ENCODE results near the gene TXLNG.
A peak's percentile ranks its signal among the peaks of the same experiment; 100 is the strongest.

TXLNG gene

DNA sequence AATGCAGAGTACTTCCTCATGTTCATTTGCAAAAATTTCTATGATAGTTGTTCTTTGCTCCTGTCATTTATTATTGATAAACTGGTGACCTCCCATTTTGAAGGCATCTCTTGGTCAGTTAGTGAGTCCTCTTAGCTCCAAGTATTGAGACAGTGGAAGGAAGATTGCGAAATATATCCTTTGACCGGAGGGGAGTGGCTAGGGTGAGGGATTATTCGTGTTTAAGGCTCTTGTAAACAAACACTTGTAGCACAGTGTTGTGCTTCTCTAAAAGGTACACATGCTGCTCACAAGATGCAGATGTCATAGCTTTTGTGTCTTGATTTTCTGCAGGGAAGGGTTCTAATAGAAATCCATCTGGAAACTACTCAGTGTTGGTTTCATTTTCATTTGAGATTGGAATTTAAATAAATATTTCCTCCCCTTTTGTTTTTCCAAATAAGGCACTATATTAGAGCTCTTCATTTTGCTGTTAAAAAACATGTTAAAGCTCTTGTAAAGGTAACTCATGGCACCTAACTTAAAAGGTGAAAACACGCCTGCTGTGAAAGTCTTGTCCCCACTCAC is 21.8 kb downstream of the TXLNG start:
- peak; percentile 83 for TF ChIP-seq SCRT2 (tag by site-specific recombination; IDR thresholded peaks at IDR 0.05)
- TF ChIP-seq ZNF133 (tag by site-specific recombination; IDR thresholded peaks at IDR 0.05), result no peak
- POLR2A ChIA-PET, result interaction anchor here (1.3 to 1.9 kb wide), 4 partner anchors 19 to 88 kb away, joined by 4 to 8 read pairs (median 6); partner anchors contain the start of genes RBBP7 and SYAP1
- CTCF ChIA-PET, result interaction anchor here (0.6 to 4.4 kb wide), 12 partner anchors 10 to 888 kb away, joined by 3 to 16 read pairs (median 4); no protein-coding TSS in a partner anchor

DNA sequence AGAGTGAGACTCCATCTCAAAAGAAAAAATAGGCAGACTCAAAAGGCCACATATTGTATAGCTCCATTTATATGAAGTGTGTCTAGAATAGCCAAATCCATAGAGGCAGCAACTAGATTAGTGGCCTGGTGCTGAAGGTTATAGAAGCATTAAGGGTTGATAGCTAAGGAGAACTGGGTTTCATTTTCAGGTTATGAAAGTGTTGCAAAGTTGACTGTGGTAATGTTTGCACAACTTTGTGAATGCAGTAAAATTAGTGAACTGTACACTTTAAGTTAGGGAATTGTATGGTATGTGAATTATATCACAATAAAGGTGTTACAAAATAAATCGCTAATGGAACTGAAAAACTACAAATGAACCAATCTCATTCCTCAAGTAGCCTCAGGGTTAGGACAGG is 28.3 kb downstream of the TXLNG start:
- ChIA-PET POLR2A (no interaction called here), CTCF (interaction anchor here (0.8 to 1.0 kb wide), 2 partner anchors 9 to 11 kb away, joined by 3 read pairs; no protein-coding TSS in a partner anchor)
- peaks cover 17 to 45% of the 10 kb centered on the region in 2 experiments for H3K36me3 ChIP-seq (ENCODE audit: control insufficient read depth in 2 of 2, insufficient read depth in 1 of 2, low read length in 2 of 2)
- no peaks in the 10 kb centered on the region for H3K9me3 ChIP-seq (ENCODE audit: control insufficient read depth, insufficient read depth, low read depth, low read length)
- TF ChIP-seq, protein P1, sequence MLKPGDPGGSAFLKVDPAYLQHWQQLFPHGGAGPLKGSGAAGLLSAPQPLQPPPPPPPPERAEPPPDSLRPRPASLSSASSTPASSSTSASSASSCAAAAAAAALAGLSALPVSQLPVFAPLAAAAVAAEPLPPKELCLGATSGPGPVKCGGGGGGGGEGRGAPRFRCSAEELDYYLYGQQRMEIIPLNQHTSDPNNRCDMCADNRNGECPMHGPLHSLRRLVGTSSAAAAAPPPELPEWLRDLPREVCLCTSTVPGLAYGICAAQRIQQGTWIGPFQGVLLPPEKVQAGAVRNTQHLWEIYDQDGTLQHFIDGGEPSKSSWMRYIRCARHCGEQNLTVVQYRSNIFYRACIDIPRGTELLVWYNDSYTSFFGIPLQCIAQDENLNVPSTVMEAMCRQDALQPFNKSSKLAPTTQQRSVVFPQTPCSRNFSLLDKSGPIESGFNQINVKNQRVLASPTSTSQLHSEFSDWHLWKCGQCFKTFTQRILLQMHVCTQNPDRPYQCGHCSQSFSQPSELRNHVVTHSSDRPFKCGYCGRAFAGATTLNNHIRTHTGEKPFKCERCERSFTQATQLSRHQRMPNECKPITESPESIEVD (tag by site-specific recombination; IDR thresholded peaks at IDR 0.05), result peak; percentile 29; the same call in 1 of the 2 replicates
- TF ChIP-seq, protein P2, sequence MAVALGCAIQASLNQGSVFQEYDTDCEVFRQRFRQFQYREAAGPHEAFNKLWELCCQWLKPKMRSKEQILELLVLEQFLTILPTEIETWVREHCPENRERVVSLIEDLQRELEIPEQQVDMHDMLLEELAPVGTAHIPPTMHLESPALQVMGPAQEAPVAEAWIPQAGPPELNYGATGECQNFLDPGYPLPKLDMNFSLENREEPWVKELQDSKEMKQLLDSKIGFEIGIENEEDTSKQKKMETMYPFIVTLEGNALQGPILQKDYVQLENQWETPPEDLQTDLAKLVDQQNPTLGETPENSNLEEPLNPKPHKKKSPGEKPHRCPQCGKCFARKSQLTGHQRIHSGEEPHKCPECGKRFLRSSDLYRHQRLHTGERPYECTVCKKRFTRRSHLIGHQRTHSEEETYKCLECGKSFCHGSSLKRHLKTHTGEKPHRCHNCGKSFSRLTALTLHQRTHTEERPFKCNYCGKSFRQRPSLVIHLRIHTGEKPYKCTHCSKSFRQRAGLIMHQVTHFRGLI (tag by site-specific recombination; IDR thresholded peaks at IDR 0.05), result no peak
- H3K4me1 ChIP-seq (ENCODE audit: control insufficient read depth, insufficient read depth, low read length), result no peaks in the 10 kb centered on the region
- no peak overlapping the region for H3K4me3 ChIP-seq (ENCODE audit: low read depth, low read length)
- no peak overlapping the region for H3K27ac ChIP-seq (ENCODE audit: extremely low read depth, low read depth, low read length)

More for the DNA sequence above, 21.8 kb downstream of the TXLNG start:
- H3K27ac ChIP-seq (ENCODE audit: extremely low read depth, low read depth, low read length), result no peak overlapping the region
- H3K4me3 ChIP-seq (ENCODE audit: low read depth, low read length), result no peak overlapping the region
- H3K4me1 ChIP-seq (ENCODE audit: control insufficient read depth, insufficient read depth, low read length), result peaks cover 9% of the 10 kb centered on the region
- H3K36me3 ChIP-seq (ENCODE audit: control insufficient read depth in 2 of 2, insufficient read depth in 1 of 2, low read length in 2 of 2), result peaks cover 5 to 29% of the 10 kb centered on the region in 2 experiments
- H3K9me3 ChIP-seq (ENCODE audit: control insufficient read depth, insufficient read depth, low read depth, low read length), result no peaks in the 10 kb centered on the region

DNA sequence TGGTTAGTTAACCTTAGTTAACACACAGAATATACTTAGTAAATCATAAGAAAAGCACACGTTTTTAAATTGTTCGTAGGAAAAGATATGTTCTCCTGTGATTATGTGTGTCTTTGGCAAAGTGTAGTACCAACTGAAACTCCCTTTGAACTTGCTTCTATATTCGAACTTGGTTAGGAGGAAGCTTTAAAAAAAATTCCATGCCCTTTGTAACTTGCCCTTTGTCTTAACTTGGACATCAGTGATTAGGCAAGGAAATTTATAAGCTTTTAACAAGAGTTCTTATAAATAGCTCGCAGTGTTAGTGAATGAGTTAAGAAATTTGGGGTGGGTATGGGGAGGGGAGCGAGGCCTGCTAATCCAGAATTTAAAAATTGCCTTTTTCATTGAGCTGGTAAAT is 33.4 kb downstream of the TXLNG start:
- Histone ChIP-seq H3K4me1 (ENCODE audit: control insufficient read depth, insufficient read depth, low read length) (no peaks in the 10 kb centered on the region), H3K27ac (ENCODE audit: extremely low read depth, low read depth, low read length) (no peak overlapping the region), H3K36me3 (ENCODE audit: control insufficient read depth in 2 of 2, insufficient read depth in 1 of 2, low read length in 2 of 2) (peaks cover 49 to 64% of the 10 kb centered on the region in 2 experiments), H3K4me3 (ENCODE audit: low read depth, low read length) (no peak overlapping the region), H3K9me3 (ENCODE audit: control insufficient read depth, insufficient read depth, low read depth, low read length) (no peaks in the 10 kb centered on the region)
- ChIA-PET POLR2A (interaction anchor here (1.1 kb wide), 1 partner anchor 10 kb away, joined by 3 read pairs; no protein-coding TSS in a partner anchor), CTCF (interaction anchor here (1.1 to 2.4 kb wide), 2 partner anchors 9 to 12 kb away, joined by 4 to 9 read pairs; no protein-coding TSS in a partner anchor)
- TF ChIP-seq SP2 (tag by site-specific recombination; IDR thresholded peaks at IDR 0.05) (no peak), BCL11A (tag by site-specific recombination; IDR thresholded peaks at IDR 0.05; ENCODE audit: low read depth) (no peak), KLF7 (tag by site-specific recombination; IDR thresholded peaks at IDR 0.05; ENCODE audit: borderline replicate concordance) (no peak), KLF8 (tag by site-specific recombination; IDR thresholded peaks at IDR 0.05) (no peak), ZNF596 (tag by site-specific recombination; IDR thresholded peaks at IDR 0.05) (no peak), ZNF830 (tag by site-specific recombination; IDR thresholded peaks at IDR 0.05; ENCODE audit: low read depth) (no peak), HOXC10 (CRISPR knock-in tag; IDR thresholded peaks at IDR 0.05) (no peak), HOXD13 (CRISPR knock-in tag; IDR thresholded peaks at IDR 0.05; ENCODE audit: borderline replicate concordance) (no peak), ZBTB48 (tag by site-specific recombination; IDR thresholded peaks at IDR 0.05) (no peak), KLF16 (tag by site-specific recombination; IDR thresholded peaks at IDR 0.05) (no peak)
- TF ChIP-seq, protein P3, sequence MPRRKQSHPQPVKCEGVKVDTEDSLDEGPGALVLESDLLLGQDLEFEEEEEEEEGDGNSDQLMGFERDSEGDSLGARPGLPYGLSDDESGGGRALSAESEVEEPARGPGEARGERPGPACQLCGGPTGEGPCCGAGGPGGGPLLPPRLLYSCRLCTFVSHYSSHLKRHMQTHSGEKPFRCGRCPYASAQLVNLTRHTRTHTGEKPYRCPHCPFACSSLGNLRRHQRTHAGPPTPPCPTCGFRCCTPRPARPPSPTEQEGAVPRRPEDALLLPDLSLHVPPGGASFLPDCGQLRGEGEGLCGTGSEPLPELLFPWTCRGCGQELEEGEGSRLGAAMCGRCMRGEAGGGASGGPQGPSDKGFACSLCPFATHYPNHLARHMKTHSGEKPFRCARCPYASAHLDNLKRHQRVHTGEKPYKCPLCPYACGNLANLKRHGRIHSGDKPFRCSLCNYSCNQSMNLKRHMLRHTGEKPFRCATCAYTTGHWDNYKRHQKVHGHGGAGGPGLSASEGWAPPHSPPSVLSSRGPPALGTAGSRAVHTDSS (tag by site-specific recombination; IDR thresholded peaks at IDR 0.05), result no peak
- TF ChIP-seq, protein P4, sequence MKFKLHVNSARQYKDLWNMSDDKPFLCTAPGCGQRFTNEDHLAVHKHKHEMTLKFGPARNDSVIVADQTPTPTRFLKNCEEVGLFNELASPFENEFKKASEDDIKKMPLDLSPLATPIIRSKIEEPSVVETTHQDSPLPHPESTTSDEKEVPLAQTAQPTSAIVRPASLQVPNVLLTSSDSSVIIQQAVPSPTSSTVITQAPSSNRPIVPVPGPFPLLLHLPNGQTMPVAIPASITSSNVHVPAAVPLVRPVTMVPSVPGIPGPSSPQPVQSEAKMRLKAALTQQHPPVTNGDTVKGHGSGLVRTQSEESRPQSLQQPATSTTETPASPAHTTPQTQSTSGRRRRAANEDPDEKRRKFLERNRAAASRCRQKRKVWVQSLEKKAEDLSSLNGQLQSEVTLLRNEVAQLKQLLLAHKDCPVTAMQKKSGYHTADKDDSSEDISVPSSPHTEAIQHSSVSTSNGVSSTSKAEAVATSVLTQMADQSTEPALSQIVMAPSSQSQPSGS (tag by site-specific recombination; IDR thresholded peaks at IDR 0.05; ENCODE audit: low read depth), result no peak
- TF ChIP-seq, protein P5, sequence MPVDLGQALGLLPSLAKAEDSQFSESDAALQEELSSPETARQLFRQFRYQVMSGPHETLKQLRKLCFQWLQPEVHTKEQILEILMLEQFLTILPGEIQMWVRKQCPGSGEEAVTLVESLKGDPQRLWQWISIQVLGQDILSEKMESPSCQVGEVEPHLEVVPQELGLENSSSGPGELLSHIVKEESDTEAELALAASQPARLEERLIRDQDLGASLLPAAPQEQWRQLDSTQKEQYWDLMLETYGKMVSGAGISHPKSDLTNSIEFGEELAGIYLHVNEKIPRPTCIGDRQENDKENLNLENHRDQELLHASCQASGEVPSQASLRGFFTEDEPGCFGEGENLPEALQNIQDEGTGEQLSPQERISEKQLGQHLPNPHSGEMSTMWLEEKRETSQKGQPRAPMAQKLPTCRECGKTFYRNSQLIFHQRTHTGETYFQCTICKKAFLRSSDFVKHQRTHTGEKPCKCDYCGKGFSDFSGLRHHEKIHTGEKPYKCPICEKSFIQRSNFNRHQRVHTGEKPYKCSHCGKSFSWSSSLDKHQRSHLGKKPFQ (tag by site-specific recombination; IDR thresholded peaks at IDR 0.05), result no peak
- TF ChIP-seq, protein P6, sequence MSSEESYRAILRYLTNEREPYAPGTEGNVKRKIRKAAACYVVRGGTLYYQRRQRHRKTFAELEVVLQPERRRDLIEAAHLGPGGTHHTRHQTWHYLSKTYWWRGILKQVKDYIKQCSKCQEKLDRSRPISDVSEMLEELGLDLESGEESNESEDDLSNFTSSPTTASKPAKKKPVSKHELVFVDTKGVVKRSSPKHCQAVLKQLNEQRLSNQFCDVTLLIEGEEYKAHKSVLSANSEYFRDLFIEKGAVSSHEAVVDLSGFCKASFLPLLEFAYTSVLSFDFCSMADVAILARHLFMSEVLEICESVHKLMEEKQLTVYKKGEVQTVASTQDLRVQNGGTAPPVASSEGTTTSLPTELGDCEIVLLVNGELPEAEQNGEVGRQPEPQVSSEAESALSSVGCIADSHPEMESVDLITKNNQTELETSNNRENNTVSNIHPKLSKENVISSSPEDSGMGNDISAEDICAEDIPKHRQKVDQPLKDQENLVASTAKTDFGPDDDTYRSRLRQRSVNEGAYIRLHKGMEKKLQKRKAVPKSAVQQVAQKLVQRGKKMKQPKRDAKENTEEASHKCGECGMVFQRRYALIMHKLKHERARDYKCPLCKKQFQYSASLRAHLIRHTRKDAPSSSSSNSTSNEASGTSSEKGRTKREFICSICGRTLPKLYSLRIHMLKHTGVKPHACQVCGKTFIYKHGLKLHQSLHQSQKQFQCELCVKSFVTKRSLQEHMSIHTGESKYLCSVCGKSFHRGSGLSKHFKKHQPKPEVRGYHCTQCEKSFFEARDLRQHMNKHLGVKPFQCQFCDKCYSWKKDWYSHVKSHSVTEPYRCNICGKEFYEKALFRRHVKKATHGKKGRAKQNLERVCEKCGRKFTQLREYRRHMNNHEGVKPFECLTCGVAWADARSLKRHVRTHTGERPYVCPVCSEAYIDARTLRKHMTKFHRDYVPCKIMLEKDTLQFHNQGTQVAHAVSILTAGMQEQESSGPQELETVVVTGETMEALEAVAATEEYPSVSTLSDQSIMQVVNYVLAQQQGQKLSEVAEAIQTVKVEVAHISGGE (tag by site-specific recombination; conservative IDR thresholded peaks at IDR 0.05; ENCODE audit: low read depth), result no peak
